Adipocyte (in vitro differentiated cells): Measurements from ENCODE around the gene ATN1.
A peak's percentile ranks its signal among the peaks of the same experiment; 100 is the strongest.
"Not testable (repeated sequence)": the region's sequence is repeated elsewhere in the genome, so short reads cannot be mapped to it uniquely, and the experiment has no call there.

ENCODE experiments used
- DNase-seq: peaks from one replicate; pipeline ENCODE4 v3.0.0-alpha.2; 2015; ENCODE audit warnings: low read depth
- H3K27me3 ChIP-seq: replicated peaks from 2 replicates; pipeline ENCODE4 v1.7.0; 2013; ENCODE audit warnings: mild to moderate bottlenecking, low read length, moderate library complexity; ENCODE audit not compliant: control insufficient read depth, insufficient read depth
- H3K36me3 ChIP-seq: 2 replicates; pipeline ENCODE4 v1.7.0; 2013; ENCODE audit warnings: low read length, mild to moderate bottlenecking, moderate library complexity; ENCODE audit not compliant: control insufficient read depth, insufficient read depth, severe bottlenecking
- H3K4me1 ChIP-seq: 2 replicates; pipeline ENCODE4 v1.7.0; 2013; ENCODE audit warnings: mild to moderate bottlenecking, low read length, moderate library complexity; ENCODE audit not compliant: control insufficient read depth, insufficient read depth
- H3K4me3 ChIP-seq: 2 replicates; pipeline ENCODE4 v1.7.0; 2013; ENCODE audit warnings: mild to moderate bottlenecking, low read length, moderate library complexity
- H3K9ac ChIP-seq: 2 replicates; pipeline ENCODE4 v1.7.0; 2013; ENCODE audit warnings: mild to moderate bottlenecking, low read length, moderate library complexity
- H3K9me3 ChIP-seq: 2 replicates; pipeline ENCODE4 v1.7.0; 2013; ENCODE audit warnings: mild to moderate bottlenecking, low read length, moderate library complexity; ENCODE audit not compliant: control insufficient read depth

ATN1 gene, protein sequence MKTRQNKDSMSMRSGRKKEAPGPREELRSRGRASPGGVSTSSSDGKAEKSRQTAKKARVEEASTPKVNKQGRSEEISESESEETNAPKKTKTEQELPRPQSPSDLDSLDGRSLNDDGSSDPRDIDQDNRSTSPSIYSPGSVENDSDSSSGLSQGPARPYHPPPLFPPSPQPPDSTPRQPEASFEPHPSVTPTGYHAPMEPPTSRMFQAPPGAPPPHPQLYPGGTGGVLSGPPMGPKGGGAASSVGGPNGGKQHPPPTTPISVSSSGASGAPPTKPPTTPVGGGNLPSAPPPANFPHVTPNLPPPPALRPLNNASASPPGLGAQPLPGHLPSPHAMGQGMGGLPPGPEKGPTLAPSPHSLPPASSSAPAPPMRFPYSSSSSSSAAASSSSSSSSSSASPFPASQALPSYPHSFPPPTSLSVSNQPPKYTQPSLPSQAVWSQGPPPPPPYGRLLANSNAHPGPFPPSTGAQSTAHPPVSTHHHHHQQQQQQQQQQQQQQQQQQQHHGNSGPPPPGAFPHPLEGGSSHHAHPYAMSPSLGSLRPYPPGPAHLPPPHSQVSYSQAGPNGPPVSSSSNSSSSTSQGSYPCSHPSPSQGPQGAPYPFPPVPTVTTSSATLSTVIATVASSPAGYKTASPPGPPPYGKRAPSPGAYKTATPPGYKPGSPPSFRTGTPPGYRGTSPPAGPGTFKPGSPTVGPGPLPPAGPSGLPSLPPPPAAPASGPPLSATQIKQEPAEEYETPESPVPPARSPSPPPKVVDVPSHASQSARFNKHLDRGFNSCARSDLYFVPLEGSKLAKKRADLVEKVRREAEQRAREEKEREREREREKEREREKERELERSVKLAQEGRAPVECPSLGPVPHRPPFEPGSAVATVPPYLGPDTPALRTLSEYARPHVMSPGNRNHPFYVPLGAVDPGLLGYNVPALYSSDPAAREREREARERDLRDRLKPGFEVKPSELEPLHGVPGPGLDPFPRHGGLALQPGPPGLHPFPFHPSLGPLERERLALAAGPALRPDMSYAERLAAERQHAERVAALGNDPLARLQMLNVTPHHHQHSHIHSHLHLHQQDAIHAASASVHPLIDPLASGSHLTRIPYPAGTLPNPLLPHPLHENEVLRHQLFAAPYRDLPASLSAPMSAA (N-terminal part only)

GRCh38 chr12:6927379-6928021 lies at the start of gene ATN1:
Gene ATN1, plus strand, starts transcription at chr12:6927959. Its CDS starts 6,043 bp downstream, at chr12:6934002.
- H3K9ac ChIP-seq: peak within 1 kb of the TSS; percentile 95
- peaks cover 52% of the 10 kb centered on the region for H3K4me1 ChIP-seq
- no peaks in the 10 kb centered on the region for H3K27me3 ChIP-seq
- H3K36me3 ChIP-seq: peaks cover 8% of the 10 kb centered on the region
- H3K4me3 ChIP-seq: peak within 1 kb of the TSS; percentile 96
- peak; percentile 94 for DNase-seq
- no peaks in the 10 kb centered on the region for H3K9me3 ChIP-seq

GRCh38 chr12:6879824-6880223 lies 47.9 kb upstream of the ATN1 start:
- not testable (repeated sequence) for H3K9me3 ChIP-seq, DNase-seq, H3K36me3 ChIP-seq

GRCh38 chr12:6883252-6883651 lies 44.5 kb upstream of the ATN1 start:
- no peaks in the 10 kb centered on the region for H3K27me3 ChIP-seq
- no peak for DNase-seq
- H3K9me3 ChIP-seq: no peaks in the 10 kb centered on the region
- H3K36me3 ChIP-seq: peaks cover 3% of the 10 kb centered on the region
- no peaks in the 10 kb centered on the region for H3K4me1 ChIP-seq
- H3K9ac ChIP-seq: no peak overlapping the region
- H3K4me3 ChIP-seq: no peak overlapping the region

More at GRCh38 chr12:6879824-6880223, 47.9 kb upstream of the ATN1 start:
- H3K27me3 ChIP-seq, H3K4me1 ChIP-seq, H3K9ac ChIP-seq, H3K4me3 ChIP-seq: not testable (repeated sequence)

- no peaks in the 10 kb centered on the region for H3K9me3 ChIP-seq
- H3K4me1 ChIP-seq: no peaks in the 10 kb centered on the region
- H3K4me3 ChIP-seq: no peak overlapping the region
- H3K27me3 ChIP-seq: no peaks in the 10 kb centered on the region
- DNase-seq: no peak
- H3K9ac ChIP-seq: no peak overlapping the region
- peaks cover 3% of the 10 kb centered on the region for H3K36me3 ChIP-seq
Measured at GRCh38 chr12:6883683-6884082, 44.1 kb upstream of the ATN1 start.

- Histone ChIP-seq H3K9ac (no peak overlapping the region), H3K36me3 (peaks cover 3% of the 10 kb centered on the region), H3K4me1 (no peaks in the 10 kb centered on the region), H3K27me3 (no peaks in the 10 kb centered on the region), H3K9me3 (no peaks in the 10 kb centered on the region), H3K4me3 (no peak overlapping the region)
- no peak for DNase-seq
Measured at GRCh38 chr12:6884539-6884938, 43.2 kb upstream of the ATN1 start.

GRCh38 chr12:6886206-6886999 lies 41.4 kb upstream of the ATN1 start:
- not testable (repeated sequence) for H3K4me1 ChIP-seq, H3K4me3 ChIP-seq, DNase-seq, H3K9me3 ChIP-seq, H3K9ac ChIP-seq, H3K27me3 ChIP-seq, H3K36me3 ChIP-seq

DNA sequence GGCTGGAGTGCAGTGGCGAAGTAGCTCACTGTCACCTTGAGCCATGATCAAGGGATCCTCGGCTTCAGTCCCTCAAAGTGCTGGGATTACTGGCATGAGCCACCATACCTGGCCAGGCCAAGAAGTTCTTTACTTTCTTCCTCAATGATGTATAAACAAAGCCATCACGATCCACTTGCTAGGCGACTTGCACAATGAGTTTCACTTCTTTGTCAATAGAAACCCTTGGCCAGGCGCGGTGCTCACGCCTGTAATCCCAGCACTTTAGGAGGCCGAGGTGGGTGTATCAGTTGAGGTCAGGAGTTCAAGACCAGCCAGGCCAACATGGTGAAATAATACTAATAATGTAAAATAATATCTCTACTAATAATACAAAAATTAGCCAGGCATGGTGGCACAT lies 40.3 kb upstream of the ATN1 start:
- Histone ChIP-seq H3K27me3 (no peaks in the 10 kb centered on the region), H3K4me1 (peaks cover 11% of the 10 kb centered on the region), H3K4me3 (no peak overlapping the region), H3K9ac (no peak overlapping the region), H3K9me3 (no peaks in the 10 kb centered on the region), H3K36me3 (peaks cover 3% of the 10 kb centered on the region)
- DNase-seq: no peak

DNA sequence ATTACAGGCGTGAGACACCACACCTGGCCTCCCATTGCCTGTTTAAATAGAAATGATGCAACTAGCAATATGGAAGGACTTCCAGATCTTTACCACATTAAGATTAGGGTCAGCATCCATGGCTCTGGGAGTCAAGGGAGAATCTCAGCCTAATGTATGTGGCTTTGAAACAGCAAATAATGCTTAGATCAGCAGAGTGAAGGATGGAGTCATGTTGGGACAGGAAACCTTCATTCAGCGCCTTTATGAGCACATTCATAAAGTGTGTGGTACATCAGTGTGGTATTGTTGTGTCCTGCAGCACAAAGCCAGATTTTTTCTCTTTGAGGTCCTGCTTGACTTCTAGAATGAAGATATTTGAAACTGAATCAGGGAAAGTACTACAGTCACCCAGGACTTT lies 39.4 kb upstream of the ATN1 start:
- DNase-seq: no peak
- H3K4me3 ChIP-seq: no peak overlapping the region
- H3K4me1 ChIP-seq: peaks cover 11% of the 10 kb centered on the region
- H3K36me3 ChIP-seq: peaks cover 3% of the 10 kb centered on the region
- no peaks in the 10 kb centered on the region for H3K27me3 ChIP-seq
- no peak overlapping the region for H3K9ac ChIP-seq
- no peaks in the 10 kb centered on the region for H3K9me3 ChIP-seq

DNA sequence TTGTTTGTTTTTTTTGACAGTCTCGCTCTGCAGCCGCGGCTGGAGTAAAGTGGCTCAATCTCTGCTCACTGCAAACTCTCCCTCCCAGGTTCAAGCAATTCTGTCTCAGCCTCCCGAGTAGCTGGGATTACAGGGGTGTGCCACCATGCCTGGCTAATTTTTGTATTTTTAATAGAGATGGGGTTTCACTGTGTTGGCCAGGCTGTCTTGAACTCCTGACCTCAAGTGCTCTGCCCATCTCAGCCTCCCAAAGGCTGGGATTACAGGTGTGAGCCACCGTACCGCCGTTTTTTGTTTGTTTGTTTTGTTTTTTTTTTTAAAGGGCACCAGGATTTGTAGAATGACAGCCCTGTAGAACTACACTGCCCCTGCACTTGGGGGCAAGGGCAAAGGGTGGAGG lies 39.0 kb upstream of the ATN1 start:
- not testable (repeated sequence) for H3K36me3 ChIP-seq, DNase-seq

DNA sequence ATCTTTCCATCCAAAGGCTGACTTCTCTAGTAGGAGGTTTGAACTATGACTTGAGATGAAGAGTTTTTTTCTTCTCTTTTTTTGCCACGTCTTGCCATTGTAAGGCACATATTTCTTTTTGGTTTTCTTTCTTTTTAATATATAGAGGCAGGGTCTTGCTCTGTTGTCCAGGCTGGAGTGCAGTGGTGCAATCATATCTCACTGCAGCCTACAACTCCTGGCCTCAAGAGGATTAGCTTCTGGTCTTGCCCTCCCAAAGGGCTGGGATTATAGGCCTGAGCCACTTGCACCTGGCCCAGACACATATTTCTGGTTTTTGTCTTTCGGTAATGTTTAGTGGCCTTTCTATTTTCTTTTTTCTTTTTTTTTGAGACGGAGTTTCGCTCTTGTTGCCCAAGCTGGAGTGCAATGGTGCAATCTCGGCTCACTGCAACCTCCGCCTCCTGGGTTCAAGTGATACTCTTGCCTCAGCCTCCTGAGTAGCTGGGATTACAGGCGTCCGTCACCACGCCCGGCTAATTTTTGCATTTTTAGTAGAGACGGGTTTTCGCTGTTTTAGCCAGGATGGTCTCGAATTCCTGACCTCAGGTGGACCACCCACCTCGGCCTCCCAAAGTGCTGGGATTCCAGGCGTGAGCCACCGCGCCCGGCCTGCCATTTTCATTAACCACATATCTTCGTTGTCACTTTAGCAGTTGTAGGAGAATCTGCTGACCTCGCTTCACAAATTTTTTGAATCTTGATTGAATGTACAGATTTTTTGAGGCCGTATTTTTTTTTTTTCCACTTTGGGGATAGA lies 37.8 kb upstream of the ATN1 start:
- peaks cover 15% of the 10 kb centered on the region for H3K4me1 ChIP-seq

More for the DNA sequence above, 39.0 kb upstream of the ATN1 start:
- not testable (repeated sequence) for H3K9ac ChIP-seq, H3K9me3 ChIP-seq, H3K4me3 ChIP-seq, H3K27me3 ChIP-seq
- H3K4me1 ChIP-seq: peaks cover 12% of the 10 kb centered on the region

More for the DNA sequence above, 37.8 kb upstream of the ATN1 start:
- not testable (repeated sequence) for H3K36me3 ChIP-seq, H3K27me3 ChIP-seq, DNase-seq, H3K9me3 ChIP-seq
- Histone ChIP-seq H3K4me3 (peak overlapping the region; percentile 71), H3K9ac (peak overlapping the region; percentile 90)
